ENCODE measurements around the gene CREM.

Gene CREM

GRCh38 chr10:35208949-35209613 is 82.4 kb downstream of the CREM start:
- no peak for TF ChIP-seq CTCF (IDR thresholded peaks at IDR 0.05; ENCODE audit: low read depth, low read length)
- no peak for DNase-seq (ENCODE audit: low read depth in 2 of 2)
- no peak overlapping the region for H3K4me3 ChIP-seq (replicated peaks in 1 of 2; ENCODE audit: low read depth in 2 of 2, low read length in 2 of 2)

- no peak overlapping the region for H3K4me3 ChIP-seq (replicated peaks in 1 of 2; ENCODE audit: low read depth in 2 of 2, low read length in 2 of 2)
- no peak for DNase-seq (ENCODE audit: low read depth in 2 of 2)
- no peak for TF ChIP-seq CTCF (IDR thresholded peaks at IDR 0.05; ENCODE audit: low read depth, low read length)
Measured at GRCh38 chr10:35210961-35211360, 84.3 kb downstream of the CREM start.

GRCh38 chr10:35211390-35211789 is 84.7 kb downstream of the CREM start:
- peak in 1 of 2 donors; percentile 48 for DNase-seq (ENCODE audit: low read depth in 2 of 2)
- TF ChIP-seq CTCF (IDR thresholded peaks at IDR 0.05; ENCODE audit: low read depth, low read length) = no peak
- H3K4me3 ChIP-seq (replicated peaks in 1 of 2; ENCODE audit: low read depth in 2 of 2, low read length in 2 of 2) = no peak overlapping the region

GRCh38 chr10:35212856-35213255 is 86.2 kb downstream of the CREM start:
- DNase-seq (ENCODE audit: low read depth in 2 of 2) = no peak
- TF ChIP-seq CTCF (IDR thresholded peaks at IDR 0.05; ENCODE audit: low read depth, low read length) = no peak
- no peak overlapping the region for H3K4me3 ChIP-seq (replicated peaks in 1 of 2; ENCODE audit: low read depth in 2 of 2, low read length in 2 of 2)

- DNase-seq (ENCODE audit: low read depth in 2 of 2) = no peak
- no peak for TF ChIP-seq CTCF (IDR thresholded peaks at IDR 0.05; ENCODE audit: low read depth, low read length)
- H3K4me3 ChIP-seq (replicated peaks in 1 of 2; ENCODE audit: low read depth in 2 of 2, low read length in 2 of 2) = no peak overlapping the region
Measured at GRCh38 chr10:35213699-35214098, 87.1 kb downstream of the CREM start.

- DNase-seq (ENCODE audit: low read depth in 2 of 2) = no peak
- H3K4me3 ChIP-seq (replicated peaks in 1 of 2; ENCODE audit: low read depth in 2 of 2, low read length in 2 of 2) = no peak overlapping the region
- TF ChIP-seq CTCF (IDR thresholded peaks at IDR 0.05; ENCODE audit: low read depth, low read length) = no peak
Measured at GRCh38 chr10:35214607-35215020, 88.0 kb downstream of the CREM start.

GRCh38 chr10:35215107-35215506 is 88.5 kb downstream of the CREM start:
- no peak overlapping the region for H3K4me3 ChIP-seq (replicated peaks in 1 of 2; ENCODE audit: low read depth in 2 of 2, low read length in 2 of 2)
- no peak for DNase-seq (ENCODE audit: low read depth in 2 of 2)
- no peak for TF ChIP-seq CTCF (IDR thresholded peaks at IDR 0.05; ENCODE audit: low read depth, low read length)

Measured in cardiac fibroblast (primary cell).